Activated CD4-positive, alpha-beta T cell treated with anti-CD3 and anti-CD28 coated beads, Interleukin-2, amount 50 U/mL, for 4 hours (primary cell): ENCODE measurements around the gene MGAT3.

Experiments
- DNase-seq, 2 experiments: peaks; one replicate each; pipeline ENCODE4 v3.0.0-alpha.2; 2020

The MGAT3 gene

DNA sequence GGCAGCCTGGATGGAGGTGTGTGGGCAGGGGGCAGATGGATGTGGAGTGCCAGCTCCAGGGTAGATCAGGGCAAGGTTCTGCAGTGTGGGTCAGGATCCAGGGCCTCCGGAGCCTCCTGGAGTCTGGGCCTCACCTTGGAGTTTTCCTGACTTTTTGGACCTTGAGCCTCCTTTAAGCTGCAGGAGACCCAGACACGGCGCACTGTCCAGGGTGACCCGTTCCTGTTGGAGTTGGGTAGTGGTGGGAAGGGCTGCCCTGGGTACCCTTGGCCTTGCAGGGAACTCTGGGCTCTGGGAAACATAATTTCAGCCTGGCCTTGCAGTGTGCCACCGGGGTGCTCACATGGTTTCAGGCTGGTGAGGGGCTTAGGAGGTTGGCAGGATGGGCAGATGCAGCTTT is 17.0 kb downstream of the MGAT3 start:
- DNase-seq: no peak

DNA sequence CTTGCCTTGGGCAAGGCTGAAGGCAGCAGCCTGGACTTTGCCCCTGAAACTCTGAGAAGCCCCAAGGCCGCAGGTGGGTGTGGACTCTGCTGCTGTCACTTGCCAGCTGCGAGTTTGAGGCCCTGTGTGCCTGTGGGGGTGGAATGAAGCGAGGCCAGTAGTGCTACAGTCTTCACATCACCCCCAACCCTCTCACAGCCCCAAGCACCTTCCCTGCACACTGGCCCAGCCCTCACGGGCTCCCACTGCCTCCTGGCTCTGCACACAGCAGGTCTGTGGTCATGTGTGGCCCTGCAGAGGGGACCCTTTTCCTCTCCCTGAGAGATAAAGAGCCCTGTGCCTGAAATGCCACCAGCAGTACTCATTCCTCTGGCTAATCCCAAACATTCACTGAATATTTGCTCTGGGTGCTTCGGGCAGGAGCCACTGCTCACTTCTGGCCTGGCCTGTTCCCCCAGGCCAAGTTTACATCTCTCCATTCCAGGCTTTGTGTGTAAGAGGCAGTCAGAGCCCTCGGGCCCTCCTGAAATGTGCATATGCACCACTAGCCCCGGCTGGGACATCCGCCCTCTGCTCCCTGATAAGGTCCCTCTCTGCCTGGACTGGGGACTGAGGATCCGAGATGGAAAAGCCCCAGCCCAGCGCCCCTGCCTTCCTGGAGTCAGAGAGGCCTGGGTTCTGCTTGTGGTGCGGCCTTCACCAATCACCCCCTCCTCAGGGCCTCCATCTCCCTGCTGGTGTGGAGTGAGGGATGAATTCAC is 17.7 kb downstream of the MGAT3 start:
- DNase-seq: no peak

DNA sequence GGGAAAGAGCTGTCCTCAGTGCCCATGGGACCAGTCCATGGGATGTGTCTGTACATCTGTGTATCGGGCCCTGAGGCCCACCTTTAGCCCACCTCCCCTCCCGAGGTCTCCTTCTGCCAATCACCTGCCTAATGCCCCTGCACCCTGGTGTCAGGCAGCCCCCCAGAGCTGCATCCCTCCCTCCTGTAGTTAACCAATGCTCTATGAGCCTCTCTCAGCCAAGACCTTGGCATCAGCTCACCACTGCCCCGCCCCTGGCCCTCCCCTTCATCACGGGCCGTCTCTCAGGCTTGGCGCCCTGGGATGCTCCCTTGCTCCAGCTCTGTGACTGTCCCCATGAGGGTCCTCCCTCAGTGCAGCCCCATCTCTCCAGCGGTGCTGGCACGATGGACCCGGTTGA is 18.5 kb downstream of the MGAT3 start:
- no peak for DNase-seq

DNA sequence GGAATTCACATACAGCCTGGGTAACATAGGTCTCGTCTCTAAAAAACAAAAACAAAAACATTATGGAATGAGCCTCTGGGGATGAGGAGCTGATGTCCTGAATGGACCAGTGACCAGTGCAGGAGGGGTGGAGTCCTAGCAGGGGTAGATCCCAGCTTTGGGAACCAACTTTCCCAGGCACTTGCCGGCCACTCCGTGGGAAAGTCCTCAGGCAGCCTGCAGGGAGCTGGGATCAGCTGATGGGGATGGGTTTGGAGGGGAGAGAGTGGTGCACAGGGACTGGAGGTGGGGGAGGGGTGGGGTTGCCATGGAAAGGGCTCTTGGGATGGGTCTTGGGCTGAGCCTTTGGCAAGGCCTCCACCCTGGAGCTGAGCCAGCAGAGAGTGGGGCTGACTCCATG is 19.1 kb downstream of the MGAT3 start:
- DNase-seq: no peak

DNA sequence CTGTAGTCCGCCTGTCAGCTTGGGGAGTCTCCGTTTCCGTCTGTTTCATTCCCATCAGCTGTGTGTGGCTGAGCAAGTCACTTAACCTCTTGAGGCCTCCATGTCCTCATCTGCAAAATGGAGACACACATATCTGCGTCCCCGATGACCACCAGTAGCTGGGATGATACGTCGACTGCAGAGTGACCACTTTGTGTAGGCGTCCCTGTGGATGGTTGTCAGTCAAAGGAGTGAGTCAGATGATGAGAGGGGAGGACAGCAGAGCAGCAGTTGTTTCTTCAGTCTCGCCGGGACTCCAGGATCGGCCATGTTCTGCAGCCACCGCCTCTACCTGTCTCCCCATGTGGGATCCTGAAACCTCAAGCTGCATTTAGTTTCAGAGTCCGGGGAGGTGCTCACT is 19.9 kb downstream of the MGAT3 start:
- DNase-seq: no peak

DNA sequence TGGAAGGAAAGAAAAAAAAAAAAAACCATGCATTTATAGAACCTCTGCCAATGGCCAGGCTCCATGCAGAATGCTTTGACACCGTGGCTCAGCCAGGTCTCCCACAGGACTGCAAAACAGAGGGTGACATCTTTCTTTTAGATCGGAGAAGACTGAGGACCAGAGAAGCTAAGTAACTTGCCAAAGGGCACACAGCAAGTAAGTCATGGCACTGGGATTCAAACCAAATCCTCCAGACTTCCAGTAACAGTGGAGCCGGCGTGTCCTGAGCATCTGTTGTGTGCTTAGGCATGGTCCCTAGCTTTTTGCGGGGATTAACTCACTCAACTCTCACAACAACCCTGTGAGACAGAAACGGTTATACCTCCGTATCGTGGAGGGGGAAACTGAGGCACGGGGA is 20.7 kb downstream of the MGAT3 start:
- no peak for DNase-seq

DNA sequence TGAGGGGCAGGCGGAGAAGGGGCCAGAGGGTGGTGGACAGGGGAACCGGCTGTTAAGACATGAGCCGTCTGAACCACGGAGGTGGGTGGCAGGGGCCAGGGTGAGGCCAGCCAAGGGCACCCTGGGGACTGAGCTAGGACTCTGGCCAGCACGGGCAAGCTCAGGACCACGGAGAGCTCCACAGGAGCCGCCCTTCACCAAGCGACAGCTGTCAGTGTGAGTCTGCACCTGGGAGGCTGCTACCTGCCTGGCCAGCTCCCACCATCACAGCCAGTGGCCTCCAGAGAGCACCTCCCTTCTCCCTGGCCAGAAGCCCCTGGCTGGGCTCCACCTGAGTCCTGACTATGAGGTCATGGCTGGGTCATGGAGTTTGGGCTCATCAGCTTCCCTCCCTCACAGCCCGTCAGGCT is 21.6 kb downstream of the MGAT3 start:
- no peak for DNase-seq

DNA sequence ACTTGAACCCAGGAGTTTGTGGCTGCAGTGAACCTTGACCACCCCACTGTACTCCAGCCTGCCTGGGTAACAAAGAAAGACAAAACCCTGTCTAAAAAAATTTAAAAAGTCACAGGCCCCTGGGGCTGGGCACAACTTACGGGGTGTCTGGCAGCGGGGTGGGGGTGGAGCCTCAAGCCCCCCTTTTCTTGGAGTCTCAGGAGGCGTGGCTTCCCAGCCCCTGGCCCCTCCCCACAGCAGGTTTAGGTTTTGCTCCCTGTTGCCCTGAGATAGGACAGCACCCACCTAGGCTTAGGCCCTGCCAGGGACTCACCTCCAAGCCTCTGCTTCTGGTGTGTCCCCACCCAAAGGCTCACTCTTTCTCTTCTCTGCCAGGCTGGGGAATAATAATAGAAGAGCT is 22.4 kb downstream of the MGAT3 start:
- DNase-seq: no peak

DNA sequence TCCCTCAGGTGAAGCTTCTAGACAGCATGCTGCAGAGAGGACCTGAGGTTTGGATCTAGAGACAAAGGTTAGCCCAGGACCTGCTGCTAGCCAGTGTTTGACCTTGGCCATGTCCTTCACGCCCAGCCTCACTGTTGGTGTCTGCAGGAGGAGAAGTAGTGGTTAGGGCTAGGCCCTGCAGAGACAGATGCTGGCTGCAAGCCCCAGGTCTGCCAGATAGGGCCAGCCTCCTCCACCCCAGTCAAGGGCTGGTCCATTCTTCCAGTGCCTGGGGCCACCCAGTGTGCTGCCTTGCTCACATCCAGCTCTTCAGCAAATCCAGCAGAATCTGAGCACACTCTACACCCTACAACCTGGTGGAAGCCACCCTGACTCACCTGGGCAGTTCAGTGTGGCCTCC is 23.7 kb downstream of the MGAT3 start:
- DNase-seq: no peak

DNA sequence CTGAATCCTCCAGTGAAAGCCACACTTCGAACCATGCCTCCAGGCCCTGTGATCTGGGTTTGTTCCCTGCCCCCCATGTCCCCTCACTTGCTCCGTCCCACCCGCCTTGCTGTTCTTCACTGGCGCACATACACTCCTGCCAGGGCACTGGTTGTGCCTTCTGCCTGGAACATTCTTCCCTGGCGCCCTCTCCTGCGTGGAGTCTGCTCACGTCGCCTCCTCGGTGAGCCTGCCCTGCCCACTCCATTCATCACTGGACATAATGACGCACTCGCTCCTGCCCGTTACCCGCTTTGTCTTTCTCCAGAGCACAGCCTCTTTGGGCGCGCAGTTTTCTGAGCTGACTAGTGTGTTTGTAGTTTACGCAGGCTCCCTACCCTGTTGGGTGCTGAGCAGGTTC is 24.2 kb downstream of the MGAT3 start:
- no peak for DNase-seq

DNA sequence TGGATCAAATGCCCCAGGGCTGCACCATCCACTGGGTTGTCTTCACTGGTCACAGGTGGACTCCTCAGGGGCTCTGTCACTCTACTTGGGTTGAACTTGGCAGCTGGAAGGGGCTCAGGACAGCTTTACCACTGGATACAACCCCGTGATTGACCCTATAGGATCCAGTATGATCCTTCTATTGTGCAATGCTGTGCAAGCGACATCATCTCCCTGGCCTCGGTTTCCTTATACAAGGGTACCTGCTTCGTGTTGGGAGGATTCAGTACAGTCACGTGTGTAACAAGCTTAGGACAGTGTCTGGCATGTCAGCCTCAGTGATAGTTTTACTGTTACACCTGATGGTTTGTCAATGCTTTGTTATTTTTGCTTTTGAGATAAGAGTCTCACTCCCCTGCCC is 24.8 kb downstream of the MGAT3 start:
- DNase-seq: no peak

DNA sequence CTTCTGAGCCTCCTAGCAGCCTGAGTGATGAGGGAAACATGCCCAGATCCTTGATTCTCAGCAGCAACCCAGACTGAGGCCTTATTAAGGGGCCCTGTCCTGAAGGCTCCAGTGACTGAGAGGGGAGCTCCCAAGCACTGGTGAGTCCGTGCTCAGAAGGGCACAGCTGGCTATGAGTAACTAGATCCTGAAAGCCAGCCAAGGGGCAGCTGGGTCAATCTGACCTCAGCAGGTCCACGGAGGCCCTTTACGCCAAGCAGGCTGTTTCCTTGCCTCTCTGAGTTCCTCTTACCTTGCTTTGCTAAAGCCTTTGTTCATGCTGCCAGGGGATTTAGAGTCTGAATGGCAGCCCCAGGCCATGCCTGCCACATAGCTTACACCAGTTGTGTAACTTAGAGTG is 26.0 kb downstream of the MGAT3 start:
- DNase-seq: no peak

DNA sequence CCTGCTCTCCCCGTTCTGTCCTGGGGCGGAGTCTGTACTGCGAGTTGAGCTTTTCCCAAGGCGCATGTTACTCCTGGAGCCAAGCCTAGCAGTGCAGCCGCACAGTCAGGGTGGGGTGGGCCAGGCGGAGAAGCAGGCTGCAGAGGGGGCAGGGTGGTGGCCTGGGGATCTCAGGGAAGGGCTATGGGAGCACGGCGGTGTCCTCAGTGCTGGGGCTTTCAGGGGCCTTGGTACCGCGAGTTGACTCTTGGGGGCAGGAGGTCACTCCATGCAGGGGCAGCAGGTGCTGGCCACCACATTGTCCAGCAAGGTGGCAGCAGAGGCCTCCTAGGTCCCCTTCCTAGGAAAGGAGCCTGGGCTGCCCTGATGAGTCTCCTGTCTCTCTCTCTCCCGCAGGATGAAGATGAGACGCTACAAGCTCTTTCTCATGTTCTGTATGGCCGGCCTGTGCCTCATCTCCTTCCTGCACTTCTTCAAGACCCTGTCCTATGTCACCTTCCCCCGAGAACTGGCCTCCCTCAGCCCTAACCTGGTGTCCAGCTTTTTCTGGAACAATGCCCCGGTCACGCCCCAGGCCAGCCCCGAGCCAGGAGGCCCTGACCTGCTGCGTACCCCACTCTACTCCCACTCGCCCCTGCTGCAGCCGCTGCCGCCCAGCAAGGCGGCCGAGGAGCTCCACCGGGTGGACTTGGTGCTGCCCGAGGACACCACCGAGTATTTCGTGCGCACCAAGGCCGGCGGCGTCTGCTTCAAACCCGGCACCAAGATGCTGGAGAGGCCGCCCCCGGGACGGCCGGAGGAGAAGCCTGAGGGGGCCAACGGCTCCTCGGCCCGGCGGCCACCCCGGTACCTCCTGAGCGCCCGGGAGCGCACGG is 30.4 kb downstream of the MGAT3 start:
- DNase-seq: no peak

DNA sequence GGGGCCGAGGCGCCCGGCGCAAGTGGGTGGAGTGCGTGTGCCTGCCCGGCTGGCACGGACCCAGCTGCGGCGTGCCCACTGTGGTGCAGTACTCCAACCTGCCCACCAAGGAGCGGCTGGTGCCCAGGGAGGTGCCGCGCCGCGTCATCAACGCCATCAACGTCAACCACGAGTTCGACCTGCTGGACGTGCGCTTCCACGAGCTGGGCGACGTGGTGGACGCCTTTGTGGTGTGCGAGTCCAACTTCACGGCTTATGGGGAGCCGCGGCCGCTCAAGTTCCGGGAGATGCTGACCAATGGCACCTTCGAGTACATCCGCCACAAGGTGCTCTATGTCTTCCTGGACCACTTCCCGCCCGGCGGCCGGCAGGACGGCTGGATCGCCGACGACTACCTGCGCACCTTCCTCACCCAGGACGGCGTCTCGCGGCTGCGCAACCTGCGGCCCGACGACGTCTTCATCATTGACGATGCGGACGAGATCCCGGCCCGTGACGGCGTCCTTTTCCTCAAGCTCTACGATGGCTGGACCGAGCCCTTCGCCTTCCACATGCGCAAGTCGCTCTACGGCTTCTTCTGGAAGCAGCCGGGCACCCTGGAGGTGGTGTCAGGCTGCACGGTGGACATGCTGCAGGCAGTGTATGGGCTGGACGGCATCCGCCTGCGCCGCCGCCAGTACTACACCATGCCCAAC is 31.2 kb downstream of the MGAT3 start:
- no peak for DNase-seq

DNA sequence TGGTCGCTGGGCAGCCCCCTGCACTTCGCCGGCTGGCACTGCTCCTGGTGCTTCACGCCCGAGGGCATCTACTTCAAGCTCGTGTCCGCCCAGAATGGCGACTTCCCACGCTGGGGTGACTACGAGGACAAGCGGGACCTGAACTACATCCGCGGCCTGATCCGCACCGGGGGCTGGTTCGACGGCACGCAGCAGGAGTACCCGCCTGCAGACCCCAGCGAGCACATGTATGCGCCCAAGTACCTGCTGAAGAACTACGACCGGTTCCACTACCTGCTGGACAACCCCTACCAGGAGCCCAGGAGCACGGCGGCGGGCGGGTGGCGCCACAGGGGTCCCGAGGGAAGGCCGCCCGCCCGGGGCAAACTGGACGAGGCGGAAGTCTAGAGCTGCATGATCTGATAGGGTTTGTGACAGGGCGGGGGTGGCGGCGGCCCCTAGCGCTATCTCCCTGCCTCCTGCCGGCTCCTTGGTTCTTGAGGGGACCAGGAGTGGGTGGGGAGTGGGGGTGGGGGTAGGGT is 31.8 kb downstream of the MGAT3 start:
- no peak for DNase-seq

DNA sequence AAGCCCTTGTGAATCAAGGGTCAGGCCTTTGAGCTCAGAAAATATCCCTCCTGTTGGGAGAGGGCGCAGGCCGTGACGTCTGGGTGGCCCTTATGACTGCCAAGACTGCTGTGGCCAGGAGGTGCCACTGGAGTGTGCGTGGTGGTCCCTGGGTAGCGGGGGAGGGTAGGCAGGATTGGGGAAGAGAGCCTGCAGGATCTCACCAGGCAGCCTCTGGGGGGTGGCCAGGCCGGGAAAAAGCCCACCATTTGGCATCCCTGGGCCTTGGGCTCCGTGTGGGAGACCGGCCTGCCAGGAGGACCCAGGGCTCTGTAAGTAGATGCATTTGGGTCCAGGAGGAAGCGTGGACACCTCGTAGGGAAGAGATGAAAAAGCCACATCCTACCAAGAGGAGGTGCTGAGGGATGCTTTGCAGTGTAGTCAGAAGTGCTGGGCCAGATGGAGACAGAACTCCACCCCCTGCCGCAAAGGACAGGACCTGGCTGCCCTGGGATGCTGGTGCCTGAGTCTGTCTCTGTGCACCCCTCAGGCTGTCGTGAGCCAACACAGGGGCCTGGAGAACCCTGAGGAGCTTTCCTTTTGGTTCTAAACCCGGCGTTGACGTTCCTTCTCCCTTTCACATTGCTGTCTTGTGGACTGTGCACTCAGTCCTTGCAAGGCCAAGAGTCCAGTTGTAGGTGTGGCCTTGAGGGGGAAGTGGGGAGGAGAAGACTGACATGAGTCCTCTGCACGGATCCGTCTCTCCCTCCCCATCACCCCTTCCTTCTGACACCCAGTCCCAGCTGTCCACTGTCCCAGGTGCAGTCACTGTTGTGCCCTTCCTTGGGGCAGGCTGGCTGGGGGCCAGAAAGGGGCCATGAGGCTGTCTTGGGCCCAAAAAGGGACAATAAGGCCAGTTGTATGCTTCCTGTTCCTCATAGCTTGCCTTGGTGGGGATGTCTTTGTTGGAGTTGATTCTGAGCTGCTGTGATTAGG is 32.6 kb downstream of the MGAT3 start:
- DNase-seq: no peak

DNA sequence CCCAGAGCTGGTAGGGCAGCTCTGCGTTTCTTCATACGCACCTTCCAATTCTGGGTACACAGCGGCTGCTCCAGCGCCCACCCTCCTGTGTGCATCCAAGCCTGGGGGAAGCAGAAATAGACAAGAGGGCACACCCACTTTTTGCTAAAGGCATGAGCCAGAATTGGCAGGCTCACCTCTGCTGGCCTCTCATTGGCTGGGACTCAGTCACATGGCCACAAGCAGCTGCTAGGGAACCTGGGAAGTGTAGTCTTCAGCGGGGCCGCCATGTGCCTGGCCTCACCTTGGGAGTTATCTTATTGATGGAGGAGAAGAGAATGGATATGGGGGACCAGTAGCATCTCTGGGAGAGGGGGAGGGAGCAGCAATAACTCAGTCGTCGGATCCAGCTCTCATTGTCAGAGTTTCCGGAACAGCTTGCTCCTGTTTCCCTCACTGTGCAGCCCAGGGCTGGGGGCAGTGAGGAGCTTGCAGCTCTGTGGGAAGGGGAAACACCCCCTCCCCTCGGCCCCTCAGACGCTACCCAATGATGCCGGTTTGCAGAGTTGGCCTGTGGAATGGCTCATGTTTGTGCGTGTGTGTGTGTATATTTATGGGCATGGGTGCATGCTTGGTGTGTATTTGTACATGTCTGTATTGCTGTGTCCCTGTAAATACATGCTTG is 33.5 kb downstream of the MGAT3 start:
- DNase-seq: peak; percentile 73 to 75

DNA sequence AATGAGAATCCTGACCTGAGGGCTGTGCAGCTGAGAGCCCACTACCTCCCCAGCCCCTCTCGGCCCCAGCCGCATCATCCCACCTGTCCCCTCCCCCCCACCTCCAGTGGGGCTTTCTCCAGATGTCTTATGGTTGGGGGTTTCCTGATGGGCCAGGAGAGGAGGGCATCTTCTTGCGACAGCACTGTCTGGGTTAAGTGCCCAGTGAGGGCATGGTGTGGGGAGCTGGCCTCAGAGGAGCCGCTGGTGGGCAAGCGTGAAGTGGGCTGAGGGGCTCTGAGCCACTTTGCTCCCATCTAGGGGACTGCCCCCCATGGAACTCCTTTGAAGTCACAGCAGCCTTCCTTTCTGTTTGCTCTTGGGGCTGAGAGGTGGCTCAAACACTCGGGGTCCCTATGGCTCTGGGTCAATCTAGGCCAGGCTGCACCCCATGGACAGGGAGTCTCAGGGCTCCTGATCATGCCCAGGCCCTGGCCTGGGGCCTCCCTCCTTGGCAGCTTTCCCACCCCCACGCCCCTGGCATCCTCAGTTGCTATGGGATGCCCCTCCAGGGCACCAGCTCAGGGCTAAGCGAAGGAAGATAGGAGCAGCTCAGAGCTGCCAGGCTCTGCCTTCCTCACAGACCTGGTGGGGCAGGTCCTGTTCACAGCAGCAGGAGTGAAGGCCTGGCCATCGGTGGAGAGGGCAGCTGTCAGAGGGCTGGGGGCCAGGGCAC is 34.3 kb downstream of the MGAT3 start:
- no peak for DNase-seq

DNA sequence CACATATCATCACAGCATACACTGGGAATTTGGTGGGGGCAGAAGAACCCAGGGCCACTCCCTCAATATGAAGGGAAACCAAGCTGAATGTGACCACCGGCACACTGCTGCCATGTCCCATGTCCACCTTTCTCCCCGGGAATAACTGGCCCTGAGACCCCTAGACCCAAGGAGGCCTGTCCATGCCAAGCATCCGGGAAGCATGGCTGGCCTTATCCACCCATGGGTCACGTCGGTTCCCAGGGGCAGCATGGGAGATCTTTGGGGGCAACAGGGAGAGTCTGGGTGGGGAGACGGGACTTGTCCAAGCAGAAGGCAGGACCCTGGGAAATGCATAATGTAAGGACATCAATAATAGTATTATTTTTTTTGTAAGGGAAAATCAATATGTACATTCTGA is 34.9 kb downstream of the MGAT3 start:
- no peak for DNase-seq

DNA sequence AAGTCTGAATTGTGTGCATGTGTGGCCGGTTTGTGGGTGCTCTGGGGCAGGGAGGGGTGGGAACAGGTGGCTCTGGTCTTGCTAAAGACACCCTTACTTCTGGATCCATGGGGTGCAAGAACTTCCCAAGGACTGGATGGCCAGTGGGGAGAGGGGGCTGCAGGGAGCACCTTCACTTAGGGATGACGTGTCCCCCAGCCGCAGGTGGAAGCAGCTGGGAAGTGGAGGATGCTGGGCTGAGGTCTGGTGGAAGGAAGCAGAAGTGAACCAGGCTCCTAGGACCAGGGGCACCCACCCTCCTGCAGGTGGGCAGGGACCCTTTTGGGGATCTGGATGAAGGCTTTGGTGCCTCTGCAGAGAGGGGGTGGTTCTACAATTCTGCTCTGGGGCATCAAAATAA is 35.4 kb downstream of the MGAT3 start:
- no peak for DNase-seq

DNA sequence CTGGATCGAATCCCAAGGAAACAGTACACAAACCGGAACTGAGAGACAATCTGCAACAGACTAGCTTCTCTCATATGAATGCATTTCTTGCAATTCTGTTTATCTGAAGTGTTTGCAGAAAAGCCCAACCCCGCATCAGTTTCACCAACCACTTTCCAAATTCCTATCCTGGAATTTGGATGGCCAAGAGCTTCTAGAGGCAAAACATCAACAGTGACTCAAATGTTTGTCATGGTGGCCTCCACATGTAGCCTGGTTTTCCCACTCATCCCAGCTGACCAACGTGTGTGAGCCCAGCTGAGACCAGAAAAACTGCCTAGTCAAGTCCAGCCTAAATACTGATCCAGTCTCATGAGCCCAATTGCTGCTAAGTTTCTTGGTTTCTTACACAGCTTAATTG is 36.9 kb downstream of the MGAT3 start:
- no peak for DNase-seq
